Putamen (tissue), 1 donor: ENCODE results near the gene PDGFB.
A peak's percentile ranks its signal among the peaks of the same experiment; 100 is the strongest.

Experiments used
- DNase-seq: peaks from one replicate; pipeline ENCODE4 v3.0.0-alpha.2; 2016; ENCODE audit warnings: low spot score

The PDGFB gene

GRCh38 chr22:39244496-39245129 is at the start of gene PDGFB:
Gene PDGFB (minus strand): TSS chr22:39244982. CDS start chr22:39243963, 1,019 bp downstream.
- DNase-seq, result no peak

- DNase-seq, result no peak
These were observed 49.1 kb upstream of the PDGFB start for GRCh38 chr22:39293766-39294368.

GRCh38 chr22:39292561-39293074 is 47.8 kb upstream of the PDGFB start:
- peak; percentile 65 for DNase-seq

- no peak for DNase-seq
These were observed 47.3 kb upstream of the PDGFB start for GRCh38 chr22:39292031-39292462.

- DNase-seq, result no peak
These were observed 46.7 kb upstream of the PDGFB start for GRCh38 chr22:39291523-39291922.

GRCh38 chr22:39290724-39291161 is 46.0 kb upstream of the PDGFB start:
- no peak for DNase-seq

GRCh38 chr22:39289975-39290720 is 45.4 kb upstream of the PDGFB start:
- no peak for DNase-seq

- DNase-seq, result no peak
These were observed 44.8 kb upstream of the PDGFB start for GRCh38 chr22:39289533-39289932.

GRCh38 chr22:39288135-39288898 is 43.5 kb upstream of the PDGFB start:
- DNase-seq, result no peak

GRCh38 chr22:39287076-39287725 is 42.4 kb upstream of the PDGFB start:
- no peak for DNase-seq

GRCh38 chr22:39284983-39285382 is 40.2 kb upstream of the PDGFB start:
- no peak for DNase-seq

- no peak for DNase-seq
These were observed 39.6 kb upstream of the PDGFB start for GRCh38 chr22:39284142-39284980.

GRCh38 chr22:39283322-39284141 is 38.8 kb upstream of the PDGFB start:
- DNase-seq, result peak; percentile 44

- no peak for DNase-seq
These were observed 38.0 kb upstream of the PDGFB start for GRCh38 chr22:39282645-39283321.

GRCh38 chr22:39281126-39281525 is 36.3 kb upstream of the PDGFB start:
- DNase-seq, result no peak

- no peak for DNase-seq
These were observed 35.5 kb upstream of the PDGFB start for GRCh38 chr22:39280250-39280649.

GRCh38 chr22:39279170-39279850 is 34.5 kb upstream of the PDGFB start:
- no peak for DNase-seq

- DNase-seq, result no peak
These were observed 33.3 kb upstream of the PDGFB start for GRCh38 chr22:39278040-39278439.
